HG03378 (cell line): ENCODE results near the gene SLC17A7.
"Not testable (repeated sequence)": the region's sequence is repeated elsewhere in the genome, so short reads cannot be mapped to it uniquely, and the experiment has no call there.

ENCODE experiments used
- ATAC-seq: cut with Tn5 transposase; IDR thresholded peaks from one replicate; pipeline ENCODE4 v1.9.1; 2021; ENCODE audit warnings: mild to moderate bottlenecking, moderate library complexity; ENCODE audit not compliant: unreplicated experiment

SLC17A7 gene

DNA sequence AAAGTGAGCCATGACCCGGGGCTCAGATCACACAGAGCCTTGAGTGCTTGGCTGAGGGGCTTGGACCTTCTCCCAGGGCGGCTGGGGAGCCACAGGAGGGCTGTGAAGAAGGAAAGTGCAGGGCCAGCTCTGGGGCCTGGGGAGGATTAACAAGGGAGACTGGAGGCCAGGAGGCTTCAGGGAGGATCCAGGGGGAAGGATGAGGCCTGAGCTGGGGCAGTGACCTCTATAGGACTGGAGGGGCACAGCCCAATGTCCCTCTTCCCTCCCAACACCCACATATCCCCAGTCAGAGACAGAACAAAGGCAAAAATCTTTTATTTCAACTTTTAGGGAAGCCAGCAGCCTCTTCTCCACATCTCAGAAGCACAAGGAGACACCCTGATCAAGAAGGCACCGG lies 4.7 kb upstream of the SLC17A7 start:
- no peak for ATAC-seq

DNA sequence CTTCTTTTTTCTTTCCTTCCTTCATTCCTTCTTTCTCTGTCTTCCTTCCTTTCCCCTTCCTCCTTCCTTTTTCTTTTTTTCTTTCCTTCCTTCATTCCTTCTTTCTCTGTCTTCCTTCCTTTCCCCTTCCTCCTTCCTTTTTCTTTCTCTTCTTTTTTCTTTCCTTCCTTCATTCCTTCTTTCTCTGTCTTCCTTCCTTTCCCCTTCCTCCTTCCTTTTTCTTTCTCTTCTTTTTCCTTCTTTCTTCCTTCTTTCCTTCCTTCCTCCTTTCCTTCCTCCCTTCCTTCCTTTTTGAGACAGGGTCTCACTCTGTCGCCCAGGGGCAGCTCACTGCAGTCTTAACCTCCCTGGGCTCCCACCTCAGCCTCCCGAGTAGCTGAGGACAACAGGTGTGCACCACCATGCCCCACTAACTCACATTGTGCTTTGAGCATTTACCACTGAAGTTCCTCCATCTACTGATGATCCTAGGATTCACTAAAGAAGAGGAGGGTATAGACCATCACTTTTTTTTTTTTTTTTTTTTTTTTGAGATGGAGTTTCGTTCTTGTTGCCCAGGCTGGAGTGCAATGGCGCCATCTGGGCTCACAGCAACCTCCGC lies 2.9 kb upstream of the SLC17A7 start:
- ATAC-seq: not testable (repeated sequence)

DNA sequence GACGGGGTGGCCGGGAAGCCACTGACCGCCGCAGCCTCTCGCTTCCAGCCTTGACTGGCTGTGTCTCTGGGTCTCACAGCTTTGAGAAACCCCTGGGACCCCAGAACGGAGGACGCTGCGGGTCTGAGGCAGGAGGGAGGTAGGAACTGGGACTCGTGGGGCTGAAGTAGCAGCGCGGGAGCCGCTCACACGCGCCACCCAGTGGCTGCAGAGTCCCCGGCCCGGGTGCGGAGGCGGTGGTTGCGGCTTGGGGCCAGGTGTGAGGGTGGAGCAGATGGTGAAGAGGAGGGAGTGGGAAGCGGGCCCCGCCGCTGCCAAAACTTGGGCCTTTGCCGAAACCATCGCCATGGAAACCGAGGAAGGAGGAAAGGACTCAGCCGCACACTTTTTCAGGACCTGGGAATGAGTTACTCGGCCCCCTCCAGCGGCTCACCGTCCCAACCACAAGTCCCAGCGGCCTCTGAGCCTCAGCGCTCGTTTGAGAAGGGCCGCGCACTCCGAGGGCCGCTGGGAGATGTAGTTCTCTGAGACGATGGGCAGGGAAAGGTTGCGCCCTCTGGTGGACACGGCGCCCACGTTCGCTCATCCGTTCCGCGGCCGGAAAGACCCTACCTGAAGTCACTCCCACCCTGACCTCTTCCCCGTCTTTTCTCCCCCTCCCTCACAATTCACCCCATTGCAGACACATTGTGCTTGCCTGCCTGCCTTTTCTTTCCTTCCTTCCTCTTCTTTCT lies 2.2 kb upstream of the SLC17A7 start:
- peak; percentile 76 for ATAC-seq

DNA sequence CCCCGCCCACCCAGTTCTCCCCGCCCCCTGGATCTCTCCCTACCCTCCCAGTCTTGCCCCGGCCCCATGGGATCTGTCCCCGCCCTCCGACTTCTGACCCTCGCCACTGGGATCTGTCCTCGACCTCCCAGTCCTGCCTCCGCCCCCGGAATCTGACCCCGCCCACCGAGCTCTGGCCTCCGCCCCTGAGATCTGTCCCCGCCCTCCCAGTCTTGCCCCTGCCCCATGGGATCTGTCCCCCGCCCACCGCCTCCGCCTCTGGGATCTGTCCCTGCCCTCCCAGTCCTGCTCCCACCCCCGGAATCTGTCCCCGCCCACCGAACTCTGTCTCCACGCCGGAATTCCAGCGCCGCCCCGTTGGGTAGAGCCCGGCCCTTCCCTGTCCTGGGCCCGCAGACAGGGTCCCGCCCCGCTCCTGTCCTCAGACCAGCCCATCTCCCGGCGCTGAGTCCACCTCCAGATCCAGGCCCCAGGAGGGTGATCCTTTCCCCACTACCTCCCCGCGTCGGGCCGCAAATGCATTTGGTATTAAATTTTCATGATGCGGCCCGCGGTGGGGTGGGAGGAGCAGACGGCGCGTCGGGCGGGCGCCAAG lies 1.5 kb upstream of the SLC17A7 start:
- ATAC-seq: no peak

DNA sequence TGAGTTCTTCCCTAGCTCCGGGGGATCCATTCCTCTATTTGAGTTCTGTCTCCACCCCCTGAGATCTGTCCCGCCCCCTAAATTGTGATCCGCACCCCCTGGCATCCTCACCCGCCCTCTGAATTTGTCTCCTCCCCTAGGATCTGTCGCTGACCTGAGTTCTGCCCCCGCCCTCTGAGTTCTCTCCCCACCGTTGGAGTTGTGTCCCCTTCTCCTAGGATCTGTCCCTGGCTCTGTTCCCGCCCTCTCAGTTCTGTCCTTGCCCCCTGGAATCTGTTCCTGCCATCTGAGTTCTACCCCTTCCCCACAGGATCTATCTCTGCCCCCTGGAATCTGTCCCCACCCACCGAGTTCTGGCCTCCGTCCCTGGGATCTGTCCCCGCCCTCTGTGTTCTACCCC lies 1.0 kb upstream of the SLC17A7 start:
- no peak for ATAC-seq

DNA sequence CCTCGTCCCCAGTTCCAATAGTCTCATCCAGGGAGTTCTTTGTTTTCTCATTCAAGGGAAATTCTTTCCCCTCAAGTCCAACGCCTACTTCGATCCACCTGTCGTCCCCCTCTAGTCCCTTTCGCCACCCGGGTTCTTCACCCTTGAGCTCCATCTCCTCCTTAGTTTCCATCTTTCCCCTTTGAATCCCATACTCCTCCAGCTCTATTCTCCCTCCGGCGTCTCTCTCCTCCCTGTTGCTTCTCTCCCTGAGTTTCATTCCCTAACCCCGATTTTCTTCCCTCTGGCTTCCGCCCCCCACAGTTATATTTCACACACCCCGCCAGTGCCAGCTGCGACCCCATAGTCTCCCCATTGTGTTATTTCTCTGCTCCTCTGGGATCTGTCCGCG lies 628 bp upstream of the SLC17A7 start:
- no peak for ATAC-seq

DNA sequence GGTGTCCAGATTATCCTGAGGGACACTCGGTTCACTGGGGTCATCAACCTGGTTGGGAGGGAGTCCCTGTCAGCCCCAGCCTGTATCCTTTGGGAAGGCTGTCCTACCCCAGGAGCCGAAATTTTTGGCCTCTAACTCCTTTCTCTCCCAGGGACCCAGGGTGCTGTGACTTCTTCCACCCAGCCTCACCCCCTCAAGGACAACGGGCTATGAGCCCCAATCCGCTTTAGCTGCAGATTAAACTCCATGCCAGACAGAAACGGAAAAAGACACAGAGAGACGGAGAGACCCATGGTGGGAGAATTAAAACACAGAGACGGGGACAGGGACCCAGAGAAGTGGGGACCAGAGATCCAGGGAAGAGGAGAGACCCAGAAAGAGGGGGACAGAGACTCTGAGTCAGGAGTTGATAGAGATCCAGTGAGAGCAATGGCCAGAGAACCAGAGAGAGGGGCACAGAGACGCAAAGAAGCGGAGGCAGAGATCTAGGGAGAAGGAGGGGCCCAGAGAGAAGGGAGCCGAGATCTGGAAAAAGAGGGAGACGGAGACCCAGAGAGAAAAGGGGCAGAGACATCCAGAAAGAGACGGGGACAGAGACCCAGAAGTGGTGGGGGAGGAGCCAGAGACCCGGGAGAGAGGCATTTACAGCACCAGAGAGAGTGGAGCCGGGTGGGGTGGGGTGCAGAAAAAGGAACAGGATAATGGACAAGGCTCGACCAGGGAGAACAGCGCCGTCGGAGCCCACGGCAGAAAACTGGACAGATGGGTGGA lies 703 bp downstream of the SLC17A7 start:
- no peak for ATAC-seq

DNA sequence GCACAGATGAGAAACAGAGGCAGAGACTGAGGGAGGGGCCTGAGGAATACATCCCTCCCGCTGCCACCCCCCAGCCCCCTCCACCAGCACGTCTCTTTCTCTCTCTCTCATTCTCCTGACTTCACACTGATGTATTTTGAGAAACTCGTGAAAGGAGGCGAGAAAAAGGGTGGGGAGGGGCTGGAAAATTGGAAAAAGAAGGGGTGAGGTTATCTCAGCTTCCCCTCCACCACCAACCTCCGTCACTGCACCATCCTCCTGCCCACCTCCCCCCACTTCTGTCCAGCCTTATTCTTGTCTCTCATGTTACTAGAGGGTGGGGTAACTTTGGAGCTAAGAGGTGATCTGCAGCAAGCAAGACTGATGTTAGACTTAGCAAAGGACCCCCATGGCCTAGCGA lies 1.5 kb downstream of the SLC17A7 start:
- ATAC-seq: no peak

DNA sequence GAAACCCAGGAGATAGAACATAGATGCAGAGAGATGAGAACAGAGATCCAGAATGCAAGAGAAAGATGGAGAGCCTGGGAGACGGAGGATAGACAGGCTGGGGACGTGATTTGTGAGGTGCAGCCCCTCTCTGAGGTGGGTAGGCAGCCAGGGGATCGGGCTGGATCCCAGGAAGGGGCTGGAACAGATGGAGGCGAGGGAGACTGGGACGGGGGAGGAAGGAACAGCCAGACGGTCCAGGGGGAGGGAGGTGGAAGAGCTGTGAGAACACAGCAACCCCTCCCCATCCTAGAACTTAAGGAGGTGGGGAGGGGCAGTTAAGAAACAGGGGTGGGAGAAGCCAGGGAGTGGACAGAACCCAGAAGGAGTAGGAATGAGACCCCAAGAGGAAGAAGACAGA lies 3.1 kb downstream of the SLC17A7 start:
- ATAC-seq: no peak

DNA sequence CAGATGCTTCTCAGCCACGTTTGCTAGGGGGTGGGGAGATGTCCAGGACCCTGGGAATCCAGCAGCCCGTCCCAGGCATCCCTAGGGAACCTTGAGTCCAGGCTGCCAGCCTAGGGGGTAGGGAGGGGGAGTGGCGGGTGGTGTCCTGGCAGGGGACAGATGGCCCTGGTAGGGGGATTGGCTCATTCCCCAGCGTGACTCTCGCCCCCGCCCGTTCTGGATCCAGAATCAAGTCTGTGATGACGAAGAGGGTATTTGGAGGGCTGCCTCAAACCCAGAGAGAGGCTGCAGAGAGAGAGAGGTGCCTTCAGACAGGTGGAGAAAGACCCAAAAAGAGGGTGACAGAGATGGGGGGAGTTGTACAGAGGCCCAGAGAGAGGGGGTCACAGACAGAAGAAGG lies 4.1 kb downstream of the SLC17A7 start:
- no peak for ATAC-seq

DNA sequence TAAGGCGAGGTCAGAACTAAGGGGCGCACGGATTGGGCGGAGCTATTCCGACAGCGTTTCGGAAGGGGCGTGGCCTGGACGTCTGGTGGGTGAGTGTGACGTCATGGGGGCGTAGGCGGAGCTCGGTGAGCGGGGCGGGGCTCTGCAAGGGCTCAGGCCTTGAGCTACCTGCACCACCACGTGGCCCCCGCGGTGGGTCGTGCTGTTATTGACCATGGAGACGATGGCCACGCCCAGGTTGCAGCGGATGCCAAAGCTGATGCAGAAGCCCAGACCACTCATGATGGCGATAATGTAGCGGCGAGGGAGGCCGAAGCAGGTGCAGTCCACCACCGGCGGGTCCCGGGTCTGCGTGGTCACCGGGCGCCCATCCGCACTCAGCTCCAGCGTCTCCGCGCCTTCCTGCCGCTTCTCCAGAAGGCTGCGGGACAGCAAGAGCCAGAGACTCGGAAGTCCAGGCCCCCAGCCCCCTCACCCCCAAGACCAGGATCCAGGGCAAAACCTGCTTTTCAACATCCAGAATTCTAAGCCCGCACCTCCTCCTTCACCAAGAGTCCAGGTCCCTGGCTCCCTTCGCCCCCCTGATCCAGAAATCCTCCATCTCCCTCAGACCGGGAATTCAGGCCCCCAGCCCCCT lies 4.8 kb downstream of the SLC17A7 start:
- no peak for ATAC-seq

DNA sequence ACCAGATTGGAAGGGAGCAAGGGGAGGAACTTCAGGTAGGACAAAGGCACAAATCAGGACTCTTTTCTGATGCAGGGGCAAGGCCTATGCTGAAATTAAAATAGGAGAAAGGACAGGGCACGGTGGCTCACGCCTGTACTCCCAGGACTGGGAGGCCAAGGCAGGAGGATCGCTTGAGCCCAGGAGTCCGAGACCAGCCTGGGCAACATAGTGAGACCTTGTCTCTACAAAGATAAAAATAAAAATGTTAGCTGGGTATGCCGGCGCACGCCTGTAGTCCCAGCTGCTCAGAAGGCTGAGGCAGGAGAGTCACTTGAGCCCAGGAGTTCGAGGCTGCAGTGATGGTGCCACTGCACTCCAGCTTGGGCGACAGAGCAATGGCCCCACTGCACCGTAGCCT lies 5.7 kb downstream of the SLC17A7 start:
- ATAC-seq: no peak

DNA sequence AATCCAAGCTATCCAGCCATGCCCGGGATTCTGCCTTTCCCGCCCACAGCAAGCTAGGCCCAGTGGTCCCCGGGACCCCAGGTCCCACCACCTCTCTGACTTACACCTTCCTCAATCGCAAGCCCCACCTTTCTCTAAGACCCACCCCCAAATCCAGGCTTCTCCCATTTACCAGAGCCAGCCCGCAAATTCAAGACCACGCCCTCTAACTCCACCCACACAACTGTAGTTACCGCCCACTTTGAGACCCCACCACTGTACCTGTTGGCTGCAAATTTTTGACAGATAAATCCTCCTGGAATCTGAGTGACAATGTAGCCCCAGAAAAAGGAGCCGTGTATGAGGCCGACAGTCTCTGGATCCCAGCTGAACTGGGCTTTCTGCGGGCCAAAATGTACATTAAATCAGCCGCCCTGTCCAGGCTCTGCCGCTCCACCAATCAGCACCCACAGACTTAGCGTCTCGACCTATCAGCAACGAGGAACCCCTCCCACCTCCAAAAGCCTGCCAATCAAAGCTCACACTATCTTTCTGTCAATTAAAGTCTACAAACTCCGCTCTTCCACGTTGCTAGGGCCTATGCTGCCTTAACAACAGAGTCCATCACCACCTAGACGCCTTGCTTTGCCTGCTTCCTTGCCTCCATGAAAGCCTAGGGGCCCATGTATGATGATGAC lies 6.3 kb downstream of the SLC17A7 start:
- ATAC-seq: no peak

DNA sequence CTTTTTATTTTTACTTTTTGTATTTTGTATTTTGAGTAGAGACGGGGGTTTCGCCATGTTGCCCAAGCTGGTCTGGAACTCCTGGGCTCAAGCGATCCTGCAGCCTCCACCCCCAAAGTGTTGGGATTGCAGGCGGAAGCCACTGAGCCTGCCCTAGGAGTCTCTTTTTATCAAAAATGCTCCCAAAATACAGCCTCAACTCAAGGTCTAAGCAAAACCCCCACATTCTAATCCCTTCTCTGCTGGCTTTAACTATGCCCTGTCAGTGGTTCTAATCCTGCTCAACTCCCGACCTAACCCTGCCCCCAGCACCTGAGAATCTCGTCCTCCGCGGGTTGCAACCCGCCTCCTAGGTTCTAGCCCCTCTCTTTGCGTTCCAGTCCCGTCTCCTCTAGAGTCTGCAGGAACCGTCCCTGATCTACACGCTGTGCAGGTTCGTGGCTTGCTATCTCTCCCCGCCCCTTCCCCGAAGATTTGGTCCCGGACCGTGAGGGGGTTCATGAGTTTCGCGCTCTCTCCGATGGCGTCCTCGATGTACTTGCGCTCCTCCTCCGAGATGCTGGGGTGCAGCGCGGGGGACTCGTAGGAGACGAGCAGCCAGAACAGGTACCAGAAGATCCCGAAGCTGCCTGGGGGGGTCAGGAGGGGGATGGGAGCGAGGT lies 8.0 kb downstream of the SLC17A7 start:
- ATAC-seq: no peak

DNA sequence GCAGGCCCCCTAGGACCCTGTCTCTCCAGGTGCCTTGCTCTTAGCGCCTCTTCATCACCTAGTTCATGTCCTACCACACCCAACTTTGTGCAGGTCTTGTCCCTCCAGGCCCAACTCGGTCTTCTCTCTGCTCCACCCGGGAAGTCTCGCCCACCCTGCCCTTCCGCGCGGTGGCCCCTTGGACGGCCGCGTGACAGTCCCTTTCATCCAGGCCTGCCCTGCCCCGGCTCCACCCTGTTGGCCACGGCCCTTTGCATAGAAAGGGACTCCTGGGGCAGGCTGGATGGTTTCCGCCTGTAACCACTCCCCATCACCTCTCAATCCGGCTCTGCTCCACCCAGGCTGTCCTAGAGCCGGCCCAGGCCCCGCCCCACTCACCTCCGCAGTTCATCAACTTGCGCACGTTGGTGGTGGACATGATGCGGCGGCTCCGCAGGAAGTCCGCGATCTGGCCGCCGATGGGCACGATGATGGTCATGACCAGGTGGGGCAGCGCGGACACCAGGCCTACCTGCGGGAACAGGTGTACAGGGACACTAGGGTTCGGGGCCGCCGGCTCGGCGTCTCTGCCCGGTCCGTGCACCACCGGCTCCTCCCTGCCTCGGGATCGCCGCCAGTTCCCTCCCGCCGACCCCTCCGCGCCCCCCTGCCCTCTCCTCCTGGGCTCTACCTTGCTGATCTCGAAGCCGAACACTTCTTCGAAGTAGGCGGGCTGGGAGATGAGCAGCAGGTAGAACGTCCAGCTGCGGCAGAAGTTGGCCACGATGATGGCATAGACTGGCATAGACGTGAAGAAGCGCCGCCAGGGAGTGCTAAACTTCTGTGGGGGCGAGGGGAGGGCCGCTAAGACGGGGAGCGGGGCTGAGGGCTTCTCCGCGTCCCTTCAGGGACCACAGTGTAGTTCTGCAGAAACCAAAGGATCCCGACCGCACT lies 8.9 kb downstream of the SLC17A7 start:
- ATAC-seq: no peak

DNA sequence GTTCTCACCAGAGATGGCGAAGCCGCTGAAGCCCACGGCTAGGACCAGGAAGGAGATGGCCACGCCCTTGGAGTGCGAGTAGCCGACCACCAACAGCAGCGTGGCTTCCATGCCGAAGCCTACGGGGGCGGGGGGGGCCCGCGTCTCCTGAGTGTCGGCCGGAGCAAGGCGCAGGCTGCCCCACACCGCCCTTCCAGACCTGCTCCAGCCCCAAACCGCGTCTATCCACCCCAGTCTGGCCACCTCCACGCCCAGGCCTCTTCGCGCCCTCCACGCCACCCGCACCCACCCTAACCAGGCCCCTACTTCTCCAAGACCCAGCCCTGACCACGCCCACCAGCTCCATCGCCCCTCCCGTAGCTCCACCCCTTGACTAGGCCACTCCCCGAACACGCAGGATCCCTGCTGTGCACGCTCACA lies 10.0 kb downstream of the SLC17A7 start:
- no peak for ATAC-seq

DNA sequence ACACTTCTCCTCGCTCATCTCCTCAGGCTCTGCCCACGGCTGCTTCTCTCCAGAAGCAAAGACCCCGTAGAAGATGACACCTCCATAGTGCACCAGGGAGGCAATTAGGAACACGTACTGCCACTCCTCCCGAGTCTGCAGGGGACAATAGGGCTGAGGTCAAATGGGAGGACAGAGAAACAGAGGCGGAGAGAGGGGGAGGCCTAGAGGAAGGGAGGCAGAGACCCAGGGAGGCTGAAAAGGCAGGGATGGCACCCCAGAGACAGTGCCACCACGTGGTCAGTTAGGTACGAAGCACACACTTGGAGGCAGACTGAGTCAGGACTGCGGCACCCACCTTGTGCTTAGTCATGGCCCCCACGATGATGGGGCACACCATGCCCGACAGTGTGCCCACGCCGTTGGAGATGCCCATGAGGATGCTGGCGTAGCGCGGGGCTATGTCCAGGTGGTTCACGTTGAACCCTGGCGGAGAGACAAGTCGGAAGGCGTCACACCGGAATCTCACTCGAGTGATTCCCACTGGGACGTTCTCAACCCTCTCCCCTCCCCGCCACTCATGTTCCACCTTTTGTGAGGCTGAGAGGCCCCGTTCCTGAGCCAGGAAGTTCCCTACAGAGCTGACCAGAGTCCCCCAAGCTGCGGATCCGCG lies 10.5 kb downstream of the SLC17A7 start:
- ATAC-seq: no peak

DNA sequence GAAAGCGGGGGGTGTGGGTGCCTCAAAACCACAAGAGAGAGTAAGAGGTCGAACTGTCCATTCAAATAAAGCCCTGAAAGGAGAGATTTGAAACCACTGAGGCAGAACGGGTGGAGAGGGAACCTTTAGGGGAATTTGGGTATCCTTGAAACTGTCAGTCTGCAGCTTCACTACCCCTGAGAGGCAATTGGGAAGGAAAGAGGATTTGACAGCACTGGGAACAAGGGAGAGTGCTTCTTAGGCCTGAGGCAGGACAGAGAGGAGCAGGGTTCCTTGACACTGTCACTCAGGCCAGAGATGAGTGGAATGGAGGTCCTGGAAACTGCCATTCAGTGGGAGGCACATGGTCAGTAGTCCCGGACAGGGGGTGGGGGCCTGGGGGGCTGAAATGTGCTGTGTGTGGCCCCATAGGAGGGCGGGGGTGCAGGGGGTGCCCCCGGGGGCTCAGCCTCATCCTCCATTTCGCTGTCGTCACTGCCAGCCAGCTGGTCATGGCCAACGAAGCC lies 11.1 kb downstream of the SLC17A7 start:
- ATAC-seq: no peak
